ENCODE results near the gene INTS4. TPM values are rescaled to one million over a fixed set of nuclear protein-coding genes. Genes with fewer than 3 reads are reported as not detected.

INTS4 gene
- total and polyA plus RNA-seq, 2 of the 8 experiments (the other 6 are each of a cell fraction or from before 2014, with no cell fraction given) = 27.0 to 31.3 TPM

DNA sequence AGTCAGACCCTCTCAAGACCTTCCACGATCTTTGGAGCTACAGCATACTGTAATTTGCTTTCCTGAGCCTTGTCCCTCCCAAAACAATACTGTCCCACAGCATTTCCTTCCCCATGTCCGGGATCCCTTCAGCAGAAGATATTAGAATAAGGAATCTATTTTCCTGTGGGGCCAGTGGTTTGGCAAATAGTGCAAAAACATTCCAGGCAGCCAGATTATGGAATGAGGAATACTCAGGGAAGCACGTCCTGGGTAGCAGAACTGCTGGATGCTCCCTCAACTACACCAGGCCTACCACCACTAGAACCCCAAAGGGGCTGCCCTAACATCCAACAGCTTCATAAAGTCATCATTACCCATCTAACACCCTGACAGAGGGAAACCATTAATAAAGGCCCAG, 112.1 kb downstream of the INTS4 start:
- no peak for FAIRE-seq
- CTCF ChIA-PET (ENCODE audit: partially characterized antibody) = no interaction called here
- POLR2A ChIA-PET (ENCODE audit: partially characterized antibody) = no interaction called here

More for the DNA sequence above, 112.1 kb downstream of the INTS4 start:
- H3K4ac ChIP-seq (replicated peaks; ENCODE audit: insufficient read length, low read depth, low read length) = no peak overlapping the region
- 92% methylated on average over 3 of the region's 3 CpGs; no CpG with 5 or more reads in 1 of the 2 experiments for WGBS, 2 experiments (ENCODE audit: extremely low coverage in 1 of 2, insufficient coverage in 1 of 2, insufficient read length in 1 of 2, insufficient replicate concordance in 2 of 2, low coverage in 1 of 2, low lambda C conversion rate in 2 of 2, missing lambda C conversion rate in 1 of 2)
- H3K79me2 ChIP-seq (ENCODE audit: control insufficient read depth in 1 of 2, insufficient read depth in 2 of 2, low read length in 2 of 2) = no peaks in the 10 kb centered on the region
- no peak overlapping the region for H2BK120ac ChIP-seq (replicated peaks; ENCODE audit: low read depth, low read length)
- H3K9me3 ChIP-seq (ENCODE audit: insufficient read depth in 2 of 2, low read depth in 1 of 2, low read length in 1 of 2) = no peaks in the 10 kb centered on the region
- no peaks in the 10 kb centered on the region for H3K27me3 ChIP-seq (replicated peaks in 1 of 4; ENCODE audit: control insufficient read depth in 3 of 4, extremely low read depth in 1 of 4, insufficient read depth in 3 of 4, low read length in 3 of 4)
- H3K4me1 ChIP-seq (replicated peaks in 1 of 4; ENCODE audit: control insufficient read depth in 3 of 4, insufficient read depth in 4 of 4, low read length in 3 of 4) = no peaks in the 10 kb centered on the region
- H2AK5ac ChIP-seq (ENCODE audit: low read depth, low read length) = no peak overlapping the region
- H4K91ac ChIP-seq (replicated peaks; ENCODE audit: insufficient read length, low read length) = no peak overlapping the region
- no peak overlapping the region for H3K18ac ChIP-seq (ENCODE audit: extremely low read depth, low read length)
- H2BK20ac ChIP-seq (ENCODE audit: low read length) = no peak overlapping the region
- H3K9ac ChIP-seq (replicated peaks in 1 of 4; ENCODE audit: extremely low read depth in 1 of 4, low read depth in 3 of 4, low read length in 3 of 4) = no peak overlapping the region
- H3K4me3 ChIP-seq (ENCODE audit: extremely low read depth in 1 of 4, insufficient read depth in 2 of 4, low read depth in 3 of 4, low read length in 4 of 4) = no peak overlapping the region
- H3K23ac ChIP-seq (ENCODE audit: insufficient read length) = no peak overlapping the region
- no peak for TF ChIP-seq TBP (IDR thresholded peaks at IDR 0.05; ENCODE audit: low read depth, low read length)
- no peak for TF ChIP-seq ZNF274 (IDR thresholded peaks at IDR 0.05; ENCODE audit: borderline replicate concordance, extremely low read depth, low read length)
- TF ChIP-seq, protein P1, sequence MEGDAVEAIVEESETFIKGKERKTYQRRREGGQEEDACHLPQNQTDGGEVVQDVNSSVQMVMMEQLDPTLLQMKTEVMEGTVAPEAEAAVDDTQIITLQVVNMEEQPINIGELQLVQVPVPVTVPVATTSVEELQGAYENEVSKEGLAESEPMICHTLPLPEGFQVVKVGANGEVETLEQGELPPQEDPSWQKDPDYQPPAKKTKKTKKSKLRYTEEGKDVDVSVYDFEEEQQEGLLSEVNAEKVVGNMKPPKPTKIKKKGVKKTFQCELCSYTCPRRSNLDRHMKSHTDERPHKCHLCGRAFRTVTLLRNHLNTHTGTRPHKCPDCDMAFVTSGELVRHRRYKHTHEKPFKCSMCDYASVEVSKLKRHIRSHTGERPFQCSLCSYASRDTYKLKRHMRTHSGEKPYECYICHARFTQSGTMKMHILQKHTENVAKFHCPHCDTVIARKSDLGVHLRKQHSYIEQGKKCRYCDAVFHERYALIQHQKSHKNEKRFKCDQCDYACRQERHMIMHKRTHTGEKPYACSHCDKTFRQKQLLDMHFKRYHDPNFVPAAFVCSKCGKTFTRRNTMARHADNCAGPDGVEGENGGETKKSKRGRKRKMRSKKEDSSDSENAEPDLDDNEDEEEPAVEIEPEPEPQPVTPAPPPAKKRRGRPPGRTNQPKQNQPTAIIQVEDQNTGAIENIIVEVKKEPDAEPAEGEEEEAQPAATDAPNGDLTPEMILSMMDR (IDR thresholded peaks at IDR 0.05; ENCODE audit: control extremely low read depth in 1 of 3, insufficient read depth in 1 of 3, low read depth in 1 of 3, low read length in 3 of 3) = no peak
- TF ChIP-seq JUN (IDR thresholded peaks at IDR 0.05; ENCODE audit: low read depth, low read length) = no peak
- no peak for TF ChIP-seq RNF2 (IDR thresholded peaks at IDR 0.05; ENCODE audit: borderline replicate concordance, low read depth, low read length, missing control alignments, poor library complexity, severe bottlenecking)
- TF ChIP-seq CTBP2 (IDR thresholded peaks at IDR 0.05; ENCODE audit: borderline replicate concordance, insufficient read depth, insufficient read length, low read length) = no peak
- no peak for TF ChIP-seq PHF8 (conservative IDR thresholded peaks at IDR 0.05; ENCODE audit: low read depth, low read length)
- TF ChIP-seq HDAC6 (IDR thresholded peaks at IDR 0.05; ENCODE audit: low read depth, low read length) = no peak
- no peak for TF ChIP-seq SP1 (IDR thresholded peaks at IDR 0.05; ENCODE audit: low read depth, low read length)
- H3K79me1 ChIP-seq (ENCODE audit: low read depth, low read length) = no peaks in the 10 kb centered on the region
- H3K56ac ChIP-seq (replicated peaks; ENCODE audit: insufficient read length, low read depth, low read length) = no peak overlapping the region
- H2BK12ac ChIP-seq (ENCODE audit: low read depth, low read length) = no peak overlapping the region
- no peak overlapping the region for H2AFZ ChIP-seq (ENCODE audit: low read length)
- no peaks in the 10 kb centered on the region for H4K20me1 ChIP-seq (replicated peaks in 1 of 2; ENCODE audit: control insufficient read depth in 1 of 2, insufficient read depth in 2 of 2, low read length in 2 of 2)
- no peak overlapping the region for H3K27ac ChIP-seq (ENCODE audit: low read depth, low read length)
- H3K4me2 ChIP-seq (ENCODE audit: insufficient read depth in 1 of 2, low read depth in 2 of 2, low read length in 2 of 2) = no peak overlapping the region
- H2BK15ac ChIP-seq (ENCODE audit: low read length) = no peak overlapping the region
- no peak overlapping the region for H4K5ac ChIP-seq (ENCODE audit: insufficient read length, low read depth, low read length)
- no peak overlapping the region for H3K14ac ChIP-seq (ENCODE audit: insufficient read length)
- H3K36me3 ChIP-seq (ENCODE audit: control insufficient read depth in 2 of 4, insufficient read depth in 4 of 4, low read length in 3 of 4) = peaks cover 0 to 9% (median 1%) of the 10 kb centered on the region in 4 experiments; a peak in 5 of 8 replicates
- H4K8ac ChIP-seq (ENCODE audit: extremely low read depth, insufficient read depth, low read length) = no peak overlapping the region
- no peak overlapping the region for H2BK5ac ChIP-seq (ENCODE audit: low read depth, low read length)
- H3K23me2 ChIP-seq (ENCODE audit: low read depth, low read length) = no peaks in the 10 kb centered on the region
- no peak for DNase-seq (ENCODE audit: low read depth in 1 of 2, low spot score in 2 of 2)
